Measurements from ENCODE around the gene GABRR3.

DNA sequence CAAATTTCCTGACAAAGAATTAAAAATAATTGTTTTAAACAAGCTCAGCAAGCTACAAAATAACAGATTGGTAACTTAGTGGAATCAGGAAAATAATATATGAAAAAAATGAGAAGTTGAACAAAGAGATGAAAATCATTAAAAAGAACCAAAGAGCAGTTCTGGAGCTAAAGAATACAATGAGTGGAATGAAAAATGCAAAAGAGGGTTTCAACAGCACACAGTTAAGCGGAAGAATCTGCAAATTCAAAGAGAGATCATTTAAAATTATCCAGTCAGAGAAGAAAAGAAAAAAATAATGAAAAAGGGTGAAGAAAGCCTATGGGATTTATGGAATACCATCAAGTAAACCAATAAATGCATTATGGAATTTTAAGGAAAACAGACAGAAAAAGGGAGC is 6.2 kb upstream of the GABRR3 start:
- TF ChIP-seq EZH2 (IDR thresholded peaks at IDR 0.05; ENCODE audit: low read length) = no peak
- TF ChIP-seq, protein P1, sequence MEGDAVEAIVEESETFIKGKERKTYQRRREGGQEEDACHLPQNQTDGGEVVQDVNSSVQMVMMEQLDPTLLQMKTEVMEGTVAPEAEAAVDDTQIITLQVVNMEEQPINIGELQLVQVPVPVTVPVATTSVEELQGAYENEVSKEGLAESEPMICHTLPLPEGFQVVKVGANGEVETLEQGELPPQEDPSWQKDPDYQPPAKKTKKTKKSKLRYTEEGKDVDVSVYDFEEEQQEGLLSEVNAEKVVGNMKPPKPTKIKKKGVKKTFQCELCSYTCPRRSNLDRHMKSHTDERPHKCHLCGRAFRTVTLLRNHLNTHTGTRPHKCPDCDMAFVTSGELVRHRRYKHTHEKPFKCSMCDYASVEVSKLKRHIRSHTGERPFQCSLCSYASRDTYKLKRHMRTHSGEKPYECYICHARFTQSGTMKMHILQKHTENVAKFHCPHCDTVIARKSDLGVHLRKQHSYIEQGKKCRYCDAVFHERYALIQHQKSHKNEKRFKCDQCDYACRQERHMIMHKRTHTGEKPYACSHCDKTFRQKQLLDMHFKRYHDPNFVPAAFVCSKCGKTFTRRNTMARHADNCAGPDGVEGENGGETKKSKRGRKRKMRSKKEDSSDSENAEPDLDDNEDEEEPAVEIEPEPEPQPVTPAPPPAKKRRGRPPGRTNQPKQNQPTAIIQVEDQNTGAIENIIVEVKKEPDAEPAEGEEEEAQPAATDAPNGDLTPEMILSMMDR (optimal IDR thresholded peaks at IDR 0.05 in 1 of 3, IDR thresholded peaks at IDR 0.05 in 1 of 3, conservative IDR thresholded peaks at IDR 0.05 in 1 of 3; ENCODE audit: extremely low read depth in 1 of 3, insufficient read depth in 2 of 3, low read length in 3 of 3) = no peak
